DOHH2 (cell line): ENCODE results near the gene WRAP73.
A peak's percentile ranks its signal among the peaks of the same experiment; 100 is the strongest.

Experiments used
- H3F3A ChIP-seq: fragments of 200-600 bp; sonication (generic), shearing (Covaris generic); 2 replicates; pipeline ENCODE4 v1.6.0; 2016; ENCODE audit warnings: antibody characterized with exemption, mild to moderate bottlenecking; ENCODE audit not compliant: control insufficient read depth, insufficient read depth
- H3K27ac ChIP-seq: fragments of 200-600 bp; sonication (generic); 2 replicates; pipeline ENCODE4 v1.5.1; 2014; ENCODE audit warnings: low read depth, mild to moderate bottlenecking, low read length, moderate library complexity
- H3K27me3 ChIP-seq: fragments of 200-600 bp; sonication (generic); 2 replicates; pipeline ENCODE4 v1.6.1; 2014; ENCODE audit warnings: mild to moderate bottlenecking, low read length, mixed read lengths; ENCODE audit not compliant: control insufficient read depth
- H3K36me3 ChIP-seq: fragments of 200-600 bp; sonication (generic); 2 replicates; pipeline ENCODE4 v1.6.1; 2014; ENCODE audit warnings: mild to moderate bottlenecking, low read length, moderate library complexity, mixed read lengths; ENCODE audit not compliant: control insufficient read depth
- H3K4me1 ChIP-seq: fragments of 200-600 bp; sonication (generic); 2 replicates; pipeline ENCODE4 v1.6.1; 2014; ENCODE audit warnings: mild to moderate bottlenecking, low read length, mixed read lengths; ENCODE audit not compliant: control insufficient read depth
- H3K4me2 ChIP-seq: fragments of 200-600 bp; sonication (generic); 2 replicates; pipeline ENCODE4 v1.6.0; 2014; ENCODE audit warnings: mild to moderate bottlenecking, low read length, moderate library complexity
- H3K4me3 ChIP-seq: fragments of 200-600 bp; sonication (generic); 2 replicates; pipeline ENCODE4 v1.5.1; 2014; ENCODE audit warnings: mild to moderate bottlenecking, low read length, mixed read lengths
- H3K79me2 ChIP-seq: fragments of 200-600 bp; sonication (generic); 2 replicates; pipeline ENCODE4 v1.6.1; 2014; ENCODE audit warnings: mild to moderate bottlenecking, low read length, mixed read lengths; ENCODE audit not compliant: control insufficient read depth
- H3K9me2 ChIP-seq: fragments of 200-600 bp; sonication (generic); replicated peaks from 2 replicates; pipeline ENCODE4 v1.6.1; 2014; ENCODE audit warnings: mild to moderate bottlenecking, low read length, mixed read lengths; ENCODE audit not compliant: control insufficient read depth
- H3K9me3 ChIP-seq: fragments of 200-600 bp; sonication (generic); 2 replicates; pipeline ENCODE4 v1.6.1; 2014; ENCODE audit warnings: antibody characterized with exemption, low read length, mixed read lengths; ENCODE audit not compliant: control insufficient read depth, insufficient read depth
- H4K20me1 ChIP-seq: fragments of 200-600 bp; sonication (generic); 2 replicates; pipeline ENCODE4 v1.6.0; 2014; ENCODE audit warnings: low read depth, mild to moderate bottlenecking, antibody characterized with exemption, low read length, moderate library complexity; ENCODE audit not compliant: control insufficient read depth, insufficient read depth
- EZH2phosphoT487 ChIP-seq: fragments of 200-600 bp; sonication (generic); IDR thresholded peaks from 2 replicates; pipeline ENCODE4 v1.6.1; 2017; ENCODE audit warnings: borderline replicate concordance, mild to moderate bottlenecking, antibody characterized with exemption, low read length, moderate library complexity, mixed read lengths
- TF ChIP-seq, protein P1 (sequence below): fragments of 200-600 bp; sonication (generic); IDR thresholded peaks from one replicate; pipeline ENCODE4 v1.5.1; 2014; ENCODE audit warnings: antibody characterized with exemption, mild to moderate bottlenecking, low read depth, low read length; ENCODE audit not compliant: poor library complexity, severe bottlenecking

WRAP73 gene

DNA sequence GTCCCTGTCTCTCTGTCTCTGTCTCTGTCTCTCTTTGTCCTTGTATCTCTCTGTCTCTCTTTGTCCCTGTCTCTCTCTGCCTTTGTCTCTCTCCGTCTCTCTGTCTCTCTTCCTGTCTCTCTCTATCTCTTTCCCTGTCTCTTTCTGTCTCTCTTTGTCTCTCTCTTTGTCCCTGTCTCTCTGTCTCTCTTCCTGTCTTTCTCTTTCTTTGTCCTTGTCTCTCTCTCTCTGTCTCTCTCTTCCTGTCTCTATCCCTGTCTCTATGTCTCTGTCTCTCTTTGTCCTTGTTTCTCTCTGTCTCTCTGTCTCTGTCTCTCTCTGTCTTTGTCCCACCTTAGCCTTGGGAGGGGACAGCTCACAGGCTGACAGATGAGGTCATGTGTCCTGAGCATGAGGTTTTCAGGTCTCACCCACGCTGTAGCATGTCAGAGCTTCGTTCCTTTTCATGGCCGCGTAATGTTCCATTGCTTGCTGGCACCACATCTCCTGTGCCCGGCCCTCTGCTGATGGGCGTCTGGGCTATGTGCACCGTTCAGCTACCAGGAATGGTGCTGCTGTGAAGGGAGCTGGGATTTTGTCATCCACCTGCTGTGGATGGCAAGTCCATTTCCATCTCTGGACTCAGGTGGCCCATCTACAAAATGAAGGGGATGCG, 30.0 kb upstream of the WRAP73 start:
- Histone ChIP-seq H3K9me3 (no peaks in the 10 kb centered on the region), H3K4me3 (no peak overlapping the region), H3K79me2 (peaks cover 12% of the 10 kb centered on the region), H3K4me2 (no peak overlapping the region), H3K27ac (no peak overlapping the region), H3K36me3 (no peaks in the 10 kb centered on the region), H4K20me1 (peaks cover 5% of the 10 kb centered on the region; the same call in 1 of the 2 replicates), H3K4me1 (peaks cover 47% of the 10 kb centered on the region), H3K9me2 (no peaks in the 10 kb centered on the region), H3K27me3 (no peaks in the 10 kb centered on the region), H3F3A (peaks cover 6% of the 10 kb centered on the region)
- no peak for TF ChIP-seq EZH2phosphoT487
- TF ChIP-seq, protein P1, sequence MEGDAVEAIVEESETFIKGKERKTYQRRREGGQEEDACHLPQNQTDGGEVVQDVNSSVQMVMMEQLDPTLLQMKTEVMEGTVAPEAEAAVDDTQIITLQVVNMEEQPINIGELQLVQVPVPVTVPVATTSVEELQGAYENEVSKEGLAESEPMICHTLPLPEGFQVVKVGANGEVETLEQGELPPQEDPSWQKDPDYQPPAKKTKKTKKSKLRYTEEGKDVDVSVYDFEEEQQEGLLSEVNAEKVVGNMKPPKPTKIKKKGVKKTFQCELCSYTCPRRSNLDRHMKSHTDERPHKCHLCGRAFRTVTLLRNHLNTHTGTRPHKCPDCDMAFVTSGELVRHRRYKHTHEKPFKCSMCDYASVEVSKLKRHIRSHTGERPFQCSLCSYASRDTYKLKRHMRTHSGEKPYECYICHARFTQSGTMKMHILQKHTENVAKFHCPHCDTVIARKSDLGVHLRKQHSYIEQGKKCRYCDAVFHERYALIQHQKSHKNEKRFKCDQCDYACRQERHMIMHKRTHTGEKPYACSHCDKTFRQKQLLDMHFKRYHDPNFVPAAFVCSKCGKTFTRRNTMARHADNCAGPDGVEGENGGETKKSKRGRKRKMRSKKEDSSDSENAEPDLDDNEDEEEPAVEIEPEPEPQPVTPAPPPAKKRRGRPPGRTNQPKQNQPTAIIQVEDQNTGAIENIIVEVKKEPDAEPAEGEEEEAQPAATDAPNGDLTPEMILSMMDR = no peak

DNA sequence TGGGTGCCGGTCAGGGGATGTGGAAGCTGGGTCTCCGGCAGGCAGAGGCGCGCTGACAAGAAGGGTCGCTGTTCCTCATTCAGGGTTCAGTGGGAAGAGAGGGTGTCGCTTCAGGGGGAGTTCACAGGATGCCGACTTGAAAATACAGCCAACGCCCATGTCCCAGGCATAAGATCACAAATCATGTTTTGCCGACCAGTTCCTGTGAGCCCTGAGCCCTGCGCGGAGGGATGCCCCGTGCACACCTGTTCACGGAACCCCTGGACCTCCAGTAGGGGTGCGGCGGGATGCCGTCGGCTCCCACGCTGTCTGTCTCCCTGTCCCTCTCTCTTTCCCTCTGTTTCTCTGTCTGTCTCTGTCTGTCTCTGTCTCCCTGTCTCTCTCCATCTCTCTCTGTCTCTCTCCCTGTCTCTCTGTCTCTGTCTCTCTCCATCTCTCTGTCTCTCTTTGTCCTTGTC, 29.2 kb upstream of the WRAP73 start:
- Histone ChIP-seq H4K20me1 (peaks cover 5% of the 10 kb centered on the region; the same call in 1 of the 2 replicates), H3K27me3 (no peaks in the 10 kb centered on the region)

DNA sequence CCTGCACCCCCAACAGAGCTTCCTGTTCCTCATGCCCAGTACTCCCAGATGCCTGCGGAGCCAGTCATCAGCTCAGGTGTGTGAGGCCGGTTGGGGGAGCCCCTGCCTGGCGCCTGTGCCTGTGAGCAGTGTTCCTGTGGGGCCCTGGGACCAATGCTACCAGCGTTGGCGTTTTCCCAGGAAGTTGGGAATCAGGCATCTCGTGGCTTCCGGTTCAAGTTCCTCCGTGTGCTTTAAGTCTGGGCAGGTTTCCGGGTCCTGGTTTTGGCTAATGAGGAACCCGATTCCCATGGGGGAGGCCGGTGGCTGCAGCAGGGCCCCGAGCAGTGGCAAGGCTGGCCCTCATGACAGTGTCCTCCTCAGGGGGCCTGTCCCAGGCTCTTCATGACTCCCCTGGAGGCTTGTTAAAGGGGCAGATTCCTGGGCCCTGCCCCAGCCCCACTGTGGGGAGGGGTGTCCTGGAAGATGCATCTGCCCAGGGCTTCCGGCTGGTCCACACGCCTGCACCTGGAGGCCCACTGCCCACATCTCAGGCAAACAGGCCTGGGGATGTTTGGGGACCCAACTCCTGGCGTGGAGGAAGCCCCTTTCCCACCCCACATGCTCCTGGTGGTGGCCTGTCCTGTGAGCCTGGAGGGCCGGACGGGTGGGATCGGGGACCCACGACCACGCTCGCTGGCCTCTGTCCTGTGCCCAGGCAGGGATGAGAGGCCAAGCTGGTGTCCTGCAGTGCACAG, 28.6 kb upstream of the WRAP73 start:
- no peaks in the 10 kb centered on the region for H3K27me3 ChIP-seq
- H3F3A ChIP-seq = peaks cover 6% of the 10 kb centered on the region
- peaks cover 5% of the 10 kb centered on the region; the same call in 1 of the 2 replicates for H4K20me1 ChIP-seq
- peak overlapping the region; percentile 74 for H3K4me2 ChIP-seq
- TF ChIP-seq, protein P1 = no peak
- no peak for TF ChIP-seq EZH2phosphoT487
- H3K9me2 ChIP-seq = no peaks in the 10 kb centered on the region
- H3K4me3 ChIP-seq = no peak overlapping the region
- peaks cover 13% of the 10 kb centered on the region for H3K79me2 ChIP-seq
- no peaks in the 10 kb centered on the region for H3K9me3 ChIP-seq
- no peak overlapping the region for H3K27ac ChIP-seq
- H3K36me3 ChIP-seq = no peaks in the 10 kb centered on the region
- peaks cover 50% of the 10 kb centered on the region for H3K4me1 ChIP-seq

More for the DNA sequence above, 29.2 kb upstream of the WRAP73 start:
- TF ChIP-seq EZH2phosphoT487 = no peak
- TF ChIP-seq, protein P1 = no peak
- no peaks in the 10 kb centered on the region for H3K36me3 ChIP-seq
- peaks cover 6% of the 10 kb centered on the region for H3F3A ChIP-seq
- no peak overlapping the region for H3K4me3 ChIP-seq
- no peak overlapping the region for H3K27ac ChIP-seq
- H3K9me2 ChIP-seq = no peaks in the 10 kb centered on the region
- peaks cover 12% of the 10 kb centered on the region for H3K79me2 ChIP-seq
- H3K4me2 ChIP-seq = 0 out of 2 replicates have a peak overlapping the region, but pooled peaks have one; percentile 74
- H3K9me3 ChIP-seq = no peaks in the 10 kb centered on the region
- peaks cover 47% of the 10 kb centered on the region for H3K4me1 ChIP-seq
